GM12891 (cell line): ENCODE measurements around the gene TBPL2.
A peak's percentile ranks its signal among the peaks of the same experiment; 100 is the strongest.
"Not testable (repeated sequence)": the region's sequence is repeated elsewhere in the genome, so short reads cannot be mapped to it uniquely, and the experiment has no call there.

Source experiments
- DNase-seq: peaks from one replicate; pipeline ENCODE4 v3.0.0; 2011; ENCODE audit warnings: low spot score; ENCODE audit not compliant: insufficient read length
- FAIRE-seq: peaks from 2 replicates; lab custom pipeline; 2011; peaks lifted over from hg19 to GRCh38; lab: Jason Lieb, UNC
- PAX5 ChIP-seq: IDR thresholded peaks from 2 replicates; pipeline ENCODE4 v1.6.1; 2011; ENCODE audit warnings: low read length, moderate library complexity, mild to moderate bottlenecking; ENCODE audit not compliant: insufficient read depth, severe bottlenecking
- POLR2A ChIP-seq: IDR thresholded peaks from 2 replicates; pipeline ENCODE4 v1.6.1; 2011; ENCODE audit warnings: low read depth, low read length, control low read depth
- POLR2AphosphoS5 ChIP-seq: IDR thresholded peaks from 2 replicates; pipeline ENCODE4 v1.6.1; 2011; ENCODE audit warnings: low read depth, low read length, control low read depth
- POU2F2 ChIP-seq: IDR thresholded peaks from 2 replicates; pipeline ENCODE4 v1.6.1; 2011; ENCODE audit warnings: low read depth, mild to moderate bottlenecking, control low read depth, low read length, moderate library complexity
- SPI1 ChIP-seq: IDR thresholded peaks from 2 replicates; pipeline ENCODE4 v1.6.1; 2011; ENCODE audit warnings: low read depth, low read length, control low read depth
- TAF1 ChIP-seq: IDR thresholded peaks from 2 replicates; pipeline ENCODE4 v1.6.1; 2011; ENCODE audit warnings: low read depth, low read length, control low read depth

The TBPL2 gene

DNA sequence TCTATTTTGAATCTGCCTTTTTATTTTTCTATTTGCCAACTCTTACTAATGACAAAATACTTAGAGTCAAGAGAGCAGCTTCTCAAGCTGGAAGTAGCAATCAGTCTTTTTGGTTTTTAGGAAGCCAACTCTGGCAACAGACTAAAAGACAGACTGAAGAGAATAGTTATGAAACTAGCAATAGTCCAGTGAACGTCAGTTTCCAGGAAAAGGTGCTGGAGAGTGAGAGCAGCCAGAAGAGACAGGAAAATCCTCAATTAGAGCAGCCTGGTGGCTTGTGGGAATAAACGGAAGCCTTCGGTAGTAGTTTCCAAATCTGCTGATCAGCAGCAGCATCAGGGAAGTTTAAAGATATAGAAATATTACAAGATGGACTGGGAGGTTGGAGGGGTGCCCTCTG is 55.9 kb downstream of the TBPL2 start:
- DNase-seq: no peak
- no peak for TF ChIP-seq PAX5
- no peak for TF ChIP-seq POLR2A
- no peak for TF ChIP-seq POLR2AphosphoS5
- no peak for TF ChIP-seq TAF1
- no peak for FAIRE-seq

DNA sequence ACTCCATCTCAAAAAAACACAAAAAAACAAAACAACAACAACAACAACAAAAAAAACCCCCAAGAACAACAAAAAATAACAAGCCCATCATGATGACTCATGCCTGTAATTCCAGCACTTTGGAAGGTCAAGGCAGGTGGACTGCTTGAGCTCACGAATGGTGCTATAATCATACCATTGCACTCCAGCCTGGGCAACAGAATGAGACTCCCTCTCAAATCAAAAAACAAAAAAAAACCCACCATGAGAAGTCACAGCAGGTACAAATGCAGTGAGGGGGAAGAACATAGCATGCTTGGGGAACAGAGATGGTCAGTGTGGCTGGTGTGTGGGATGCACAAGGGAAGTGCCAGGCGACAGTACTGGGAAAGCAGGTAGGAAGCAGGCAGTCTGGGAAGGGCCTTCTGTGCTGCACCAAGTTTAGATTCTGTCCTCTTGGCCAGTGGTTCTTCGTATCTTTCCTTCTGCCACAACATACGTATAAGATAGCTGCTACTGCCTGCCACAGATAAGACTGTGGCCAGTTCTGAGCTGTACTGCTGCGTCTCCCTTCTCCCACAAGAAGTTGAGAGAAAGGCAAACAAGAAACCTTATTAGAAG is 56.8 kb downstream of the TBPL2 start:
- DNase-seq (no peak), FAIRE-seq (no peak)
- TF ChIP-seq SPI1 (no peak), POU2F2 (no peak), POLR2AphosphoS5 (no peak), TAF1 (no peak), PAX5 (no peak), POLR2A (no peak)

DNA sequence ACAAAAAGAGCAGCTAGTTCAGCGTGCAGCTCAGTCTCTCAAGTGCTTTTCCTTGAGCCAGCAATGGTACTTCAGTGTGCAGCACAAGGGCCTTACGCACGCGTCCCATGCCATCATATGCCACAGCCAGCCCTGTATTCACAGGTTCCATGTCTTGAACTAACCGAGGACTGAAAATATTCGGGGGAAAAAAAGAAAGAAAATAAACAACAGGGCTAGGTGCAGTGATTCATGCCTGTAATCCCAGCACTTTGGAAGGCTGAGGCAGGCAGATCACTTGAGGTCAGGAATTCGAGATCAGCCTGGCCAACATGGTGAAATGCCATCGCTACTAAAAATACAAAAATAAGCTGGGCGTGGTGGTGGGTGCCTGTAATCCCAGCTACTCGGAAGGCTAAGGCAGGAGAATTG is 57.4 kb downstream of the TBPL2 start:
- not testable (repeated sequence) for FAIRE-seq, DNase-seq

DNA sequence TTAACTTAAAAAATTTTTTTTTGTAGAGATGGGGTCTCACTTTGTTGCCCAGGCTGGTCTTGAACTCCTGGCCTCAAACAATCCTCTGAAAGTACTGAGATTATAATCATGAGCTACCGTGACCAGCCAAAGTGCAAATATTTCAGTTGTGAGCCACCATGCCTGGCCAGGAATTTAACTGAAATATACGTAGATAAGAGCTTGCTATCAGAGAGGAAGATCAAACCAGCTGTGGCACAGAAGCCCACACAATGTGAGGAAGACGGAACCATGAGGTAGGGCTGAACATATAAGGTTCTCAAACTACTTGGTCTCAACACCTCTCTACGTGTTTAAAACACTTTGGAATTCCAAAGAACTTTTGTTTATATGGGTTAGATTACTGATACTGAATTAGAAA is 57.9 kb downstream of the TBPL2 start:
- no peak for TF ChIP-seq SPI1
- TF ChIP-seq TAF1: no peak
- no peak for TF ChIP-seq PAX5
- TF ChIP-seq POLR2AphosphoS5: no peak
- no peak for TF ChIP-seq POU2F2
- no peak for TF ChIP-seq POLR2A
- FAIRE-seq: no peak

DNA sequence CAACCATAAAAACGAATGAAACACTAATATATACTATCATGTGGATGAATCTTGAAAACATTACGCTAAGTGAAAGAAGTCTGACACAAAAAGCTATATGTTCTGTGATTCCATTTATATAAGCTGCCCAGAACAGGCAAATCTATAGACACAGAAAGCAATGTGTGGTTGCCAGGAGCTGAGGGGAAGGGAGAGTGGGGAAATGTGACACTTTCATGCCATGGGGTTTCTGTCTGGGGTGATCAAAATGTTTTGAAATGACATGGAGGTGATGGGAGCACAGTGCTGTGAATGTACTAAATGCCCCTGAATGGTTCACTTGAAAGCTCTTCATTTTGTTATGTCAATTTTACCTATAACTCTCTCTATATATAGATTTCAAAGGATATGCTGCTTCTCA is 58.9 kb downstream of the TBPL2 start:
- TF ChIP-seq TAF1 (no peak), PAX5 (no peak), POU2F2 (no peak), POLR2A (no peak), SPI1 (no peak), POLR2AphosphoS5 (no peak)
- FAIRE-seq: no peak
- DNase-seq: no peak

More for the DNA sequence above, 57.9 kb downstream of the TBPL2 start:
- no peak for DNase-seq

DNA sequence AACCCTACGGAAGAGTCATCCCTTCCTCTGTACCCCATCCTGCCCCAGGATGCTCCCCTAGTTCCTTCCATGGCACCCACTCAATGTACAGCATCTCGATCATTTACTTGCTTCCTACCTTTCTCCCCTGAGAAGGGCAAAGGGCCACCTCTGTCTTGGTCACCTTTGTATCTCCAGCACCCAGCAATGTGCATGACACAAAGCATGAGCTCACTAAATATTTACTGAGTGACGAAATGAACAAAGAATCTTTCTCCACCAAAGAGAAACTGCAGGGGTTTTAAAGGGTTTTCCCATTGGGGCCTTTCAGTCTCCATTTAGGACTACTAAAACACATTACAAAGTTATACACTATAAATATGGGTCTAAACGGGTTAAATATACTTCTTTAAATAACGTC is 59.4 kb downstream of the TBPL2 start:
- FAIRE-seq: no peak
- DNase-seq: no peak
- no peak for TF ChIP-seq POLR2A
- TF ChIP-seq SPI1: no peak
- no peak for TF ChIP-seq TAF1
- TF ChIP-seq PAX5: no peak
- no peak for TF ChIP-seq POLR2AphosphoS5
- TF ChIP-seq POU2F2: no peak

DNA sequence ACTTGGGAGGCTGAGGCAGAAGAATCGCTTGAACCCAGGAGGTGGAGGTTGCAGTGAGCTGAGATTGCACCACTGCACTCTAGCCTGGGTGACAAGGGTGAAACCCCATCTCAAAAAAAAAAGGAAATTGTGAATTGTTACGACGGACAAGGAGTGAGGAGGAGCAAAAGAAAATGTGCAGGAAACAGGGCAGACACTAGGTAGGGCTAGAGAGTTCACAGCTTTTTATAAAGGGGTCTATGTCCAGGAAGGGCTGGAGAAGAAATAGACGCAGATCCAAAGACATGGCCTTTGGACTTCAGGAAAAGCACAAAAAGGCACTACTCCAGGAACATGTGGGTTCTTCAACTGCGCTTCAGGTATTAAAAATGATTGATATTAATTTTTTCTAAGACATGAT is 63.2 kb downstream of the TBPL2 start:
- TF ChIP-seq PAX5 (no peak), POU2F2 (no peak), TAF1 (no peak), SPI1 (no peak), POLR2A (no peak), POLR2AphosphoS5 (no peak)
- FAIRE-seq (no peak), DNase-seq (no peak)

DNA sequence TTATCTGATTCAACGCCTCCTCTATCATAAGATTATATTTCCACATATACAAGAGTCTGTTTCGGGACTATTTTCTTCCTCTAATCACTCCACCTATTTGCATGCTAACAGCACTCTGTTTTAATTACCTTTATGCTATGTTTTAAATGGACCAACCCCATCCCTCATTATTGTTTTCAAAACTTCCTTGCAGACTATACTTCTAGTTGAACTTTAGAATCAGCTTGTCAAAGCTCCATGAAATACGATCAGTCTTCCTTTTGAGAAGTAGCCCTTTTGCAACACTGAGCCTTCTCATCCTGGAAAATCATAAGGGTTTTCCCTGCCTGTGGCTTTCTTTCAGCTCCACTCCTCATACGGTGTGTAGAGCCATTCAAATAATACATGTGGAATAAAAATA is 65.6 kb downstream of the TBPL2 start:
- no peak for FAIRE-seq
- TF ChIP-seq SPI1 (no peak), TAF1 (no peak), PAX5 (no peak), POLR2A (no peak), POLR2AphosphoS5 (no peak), POU2F2 (no peak)
- DNase-seq: no peak

DNA sequence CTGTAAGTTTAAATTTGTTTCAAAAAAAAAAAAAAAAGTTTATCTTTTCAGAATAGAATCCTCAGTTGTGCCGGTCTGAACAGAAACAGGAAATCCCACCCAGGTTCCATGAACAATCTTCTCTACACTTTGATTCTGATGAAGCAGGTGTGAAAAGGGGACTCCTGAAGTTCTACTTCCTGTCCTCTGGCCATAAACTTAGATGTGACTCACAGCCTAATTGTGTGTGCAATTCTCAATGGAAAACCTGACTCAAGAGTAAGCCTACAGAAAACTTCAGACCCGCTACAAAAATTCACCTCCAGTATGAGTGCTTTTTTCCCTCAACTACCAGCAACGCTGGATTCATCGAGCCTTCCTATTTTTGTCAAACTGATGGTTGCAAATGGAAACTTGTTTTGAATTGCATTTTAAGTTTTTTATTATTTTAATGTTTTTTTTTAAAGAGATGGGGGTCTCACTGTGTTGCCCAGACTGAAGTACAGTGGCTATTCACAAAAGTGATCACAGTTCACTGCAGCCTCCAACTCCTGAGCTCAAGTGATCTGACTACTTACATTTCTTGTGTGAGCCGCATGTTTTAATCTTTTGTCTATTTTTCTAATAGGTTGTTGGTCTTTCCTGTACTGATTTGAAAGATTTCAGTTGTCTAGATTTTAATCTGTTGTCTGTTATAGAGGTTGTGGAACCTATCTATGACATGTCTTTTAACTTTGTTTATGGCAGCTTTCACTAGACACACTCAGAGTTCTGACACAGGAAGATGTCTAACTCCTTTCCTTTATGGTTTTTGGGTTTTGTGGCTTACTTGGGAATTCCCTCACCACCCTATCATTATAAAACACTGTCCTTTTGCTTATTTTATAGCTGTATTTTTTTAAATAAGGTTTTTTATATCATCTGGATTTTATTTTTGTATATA is 66.4 kb downstream of the TBPL2 start:
- DNase-seq: peak; percentile 15
- TF ChIP-seq TAF1 (no peak), SPI1 (peak; percentile 39), POLR2AphosphoS5 (no peak), PAX5 (no peak)
- no peak for FAIRE-seq

DNA sequence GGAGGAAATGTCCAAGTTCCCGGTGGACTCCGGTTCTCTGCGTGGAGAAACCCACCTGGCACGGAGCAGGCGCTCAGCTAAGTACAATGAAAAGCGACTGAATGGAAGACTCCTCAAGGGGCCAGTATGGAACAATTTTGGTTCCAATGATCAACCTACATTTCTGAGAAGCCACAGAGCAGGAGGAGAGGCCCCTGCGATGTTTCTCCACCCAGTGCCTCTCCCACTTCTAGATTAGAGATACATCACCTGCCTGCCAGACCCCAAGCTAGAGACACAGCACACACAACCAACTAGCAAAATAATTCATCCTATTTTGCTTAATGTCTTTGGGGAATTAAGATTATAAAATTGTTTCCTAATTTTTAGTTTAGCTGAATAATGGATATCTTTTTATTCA is 67.6 kb downstream of the TBPL2 start:
- DNase-seq (no peak), FAIRE-seq (no peak)
- no peak for TF ChIP-seq PAX5
- no peak for TF ChIP-seq TAF1
- no peak for TF ChIP-seq SPI1
- no peak for TF ChIP-seq POU2F2
- TF ChIP-seq POLR2A: no peak
- no peak for TF ChIP-seq POLR2AphosphoS5
